Stimulated activated CD4-positive, alpha-beta T cell treated with anti-CD3 and anti-CD28 coated beads, Interleukin-15, amount 100 ng/mL, for 48 hours (primary cell): ENCODE data around the gene R3HCC1L.
"Not testable (repeated sequence)": the region's sequence is repeated elsewhere in the genome, so short reads cannot be mapped to it uniquely, and the experiment has no call there.

Experiments
- DNase-seq, 2 donors: peaks; one replicate each; pipeline ENCODE4 v3.0.0-alpha.2; 2020; ENCODE audit warnings: low read depth in 2 of 2

The R3HCC1L gene

DNA sequence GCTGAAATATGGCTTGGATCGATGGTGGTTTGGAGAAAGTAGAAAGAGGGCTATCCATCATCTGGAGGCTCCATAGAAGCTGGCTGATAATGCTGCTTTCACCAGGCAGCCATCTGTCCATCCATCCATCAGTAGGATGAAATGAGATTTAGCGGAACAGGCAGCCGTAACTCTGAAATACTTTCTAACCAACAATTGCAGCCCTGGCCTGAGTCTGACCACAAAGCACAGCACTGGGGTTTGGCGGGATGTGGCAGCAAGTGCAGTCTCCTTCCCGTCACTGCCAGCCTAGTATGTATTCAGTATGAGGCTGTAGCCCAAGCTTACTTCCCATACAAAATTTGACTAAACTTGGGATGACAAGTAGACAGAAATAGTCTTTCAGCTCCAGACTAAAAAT is 38.0 kb downstream of the R3HCC1L start:
- DNase-seq = no peak

DNA sequence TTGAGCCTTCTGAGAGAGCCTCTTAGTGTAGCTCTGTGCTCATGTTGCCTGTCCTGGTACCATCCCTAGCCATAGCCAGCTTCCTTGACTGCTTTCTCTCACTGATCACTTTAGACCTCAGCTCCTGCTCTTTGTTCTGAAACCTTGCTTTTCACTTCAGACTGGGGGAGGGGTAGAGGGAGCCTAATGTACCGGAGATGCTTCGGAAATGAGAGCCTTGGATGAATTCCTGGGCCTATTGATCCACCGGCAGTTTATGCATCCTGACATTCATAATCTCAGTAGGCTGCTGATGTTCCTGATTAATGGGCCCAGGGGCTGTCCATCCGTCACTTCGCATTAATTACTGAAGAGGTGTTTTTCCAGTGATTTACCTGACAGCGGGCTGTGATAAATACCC is 38.8 kb downstream of the R3HCC1L start:
- no peak for DNase-seq

DNA sequence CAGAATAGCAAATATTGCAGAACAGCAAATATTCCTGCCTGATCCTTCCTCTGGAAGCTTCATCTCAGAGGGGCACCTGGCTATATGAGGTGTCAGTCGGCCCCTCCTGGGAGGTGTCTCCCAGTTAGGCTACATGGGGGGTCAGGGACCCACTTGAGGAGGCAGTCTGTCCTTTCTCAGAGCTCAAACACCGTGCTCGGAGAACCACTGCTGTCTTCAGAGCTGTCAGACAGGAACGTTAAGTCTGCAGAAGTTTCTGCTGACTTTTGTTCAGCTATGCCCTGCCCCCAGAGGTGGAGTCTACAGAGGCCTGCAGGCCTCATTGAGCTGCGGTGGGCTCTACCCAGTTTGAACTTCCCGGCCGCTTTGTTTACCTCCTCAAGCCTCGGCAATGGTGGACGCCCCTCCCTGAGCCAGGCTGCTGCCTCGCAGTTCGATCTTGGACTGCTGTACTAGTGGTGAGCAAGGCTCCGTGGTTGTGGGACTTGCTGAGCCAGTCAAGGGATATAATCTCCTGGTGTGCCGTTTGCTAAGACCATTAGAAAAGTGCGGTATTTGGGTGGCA is 48.0 kb downstream of the R3HCC1L start:
- DNase-seq = not testable (repeated sequence)

DNA sequence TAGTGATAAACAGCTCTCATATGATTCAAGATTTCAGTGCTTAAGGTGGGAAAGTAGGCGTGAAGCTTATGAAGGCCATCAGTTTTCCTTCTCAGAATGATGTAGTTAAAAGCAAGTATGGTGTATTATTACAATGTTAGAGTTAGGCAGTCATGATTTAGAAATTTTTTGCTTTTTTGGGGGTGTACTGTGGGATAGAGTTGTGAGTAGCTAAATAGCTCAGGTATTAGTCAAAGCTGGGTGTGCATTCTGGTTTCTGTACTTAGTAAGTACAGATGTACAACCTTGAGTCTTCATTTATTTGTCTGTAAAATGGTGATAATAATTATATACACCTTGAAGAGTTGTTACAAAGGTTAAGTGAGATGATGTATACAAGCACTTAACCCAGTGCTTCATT is 52.2 kb downstream of the R3HCC1L start:
- no peak for DNase-seq

DNA sequence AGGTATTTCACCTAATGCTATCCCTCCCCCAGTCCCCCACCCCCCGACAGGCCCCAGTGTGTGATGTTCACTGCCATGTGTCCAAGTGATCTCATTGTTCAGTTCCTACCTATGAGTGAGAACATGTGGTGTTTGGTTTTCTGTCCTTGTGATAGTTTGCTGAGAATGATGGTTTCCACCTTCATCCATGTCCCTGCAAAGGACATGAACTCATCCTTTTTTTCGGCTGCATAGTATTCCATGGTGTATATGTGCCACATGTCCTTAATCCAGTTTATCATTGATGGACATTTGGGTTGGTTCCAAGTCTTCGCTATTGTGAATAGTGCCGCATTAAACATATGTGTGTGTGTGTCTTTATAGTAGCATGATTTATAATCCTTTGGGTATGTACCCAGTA is 56.3 kb downstream of the R3HCC1L start:
- not testable (repeated sequence) for DNase-seq

DNA sequence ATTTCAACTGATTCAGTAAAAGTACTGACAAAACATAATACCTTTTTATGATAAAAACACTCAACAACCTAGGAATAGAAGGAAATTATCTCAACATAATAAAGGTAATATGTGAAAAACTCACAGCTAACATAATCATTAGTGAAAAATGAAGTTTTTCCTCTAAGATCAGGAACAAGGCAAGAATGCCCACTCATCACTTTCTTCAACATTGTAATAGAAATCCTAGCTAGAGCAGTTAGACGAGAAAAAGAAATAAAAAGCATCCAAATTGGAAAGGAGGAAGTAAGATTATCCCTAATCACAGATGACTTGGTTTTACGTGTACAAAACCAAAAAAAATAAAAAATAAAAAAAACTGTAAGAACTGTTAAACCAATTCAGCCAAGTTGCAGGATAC is 58.6 kb downstream of the R3HCC1L start:
- DNase-seq = no peak

- DNase-seq = no peak
Measured at GRCh38 chr10:98194633-98195032, 60.2 kb downstream of the R3HCC1L start.

GRCh38 chr10:98195120-98195519 is 60.7 kb downstream of the R3HCC1L start:
- no peak for DNase-seq

DNA sequence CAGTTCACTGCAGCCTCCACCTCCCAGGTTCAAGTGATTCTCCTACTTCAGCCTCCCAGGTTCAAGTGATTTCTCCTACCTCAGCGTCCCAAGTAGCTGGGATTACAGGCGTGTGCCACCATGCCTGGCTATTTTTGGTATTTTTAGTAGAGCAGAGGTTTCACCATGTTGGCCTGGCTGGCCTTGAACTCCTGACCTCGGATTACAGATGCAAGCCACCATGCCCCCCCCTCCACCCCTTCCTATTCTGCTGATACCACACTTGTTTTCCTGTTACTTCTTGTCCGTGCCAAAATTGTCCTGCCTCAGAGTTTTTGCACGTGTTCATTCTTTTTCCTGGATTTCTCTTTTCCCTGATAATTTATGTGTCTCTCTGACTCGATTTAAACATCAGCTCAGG is 62.5 kb downstream of the R3HCC1L start:
- DNase-seq = no peak

DNA sequence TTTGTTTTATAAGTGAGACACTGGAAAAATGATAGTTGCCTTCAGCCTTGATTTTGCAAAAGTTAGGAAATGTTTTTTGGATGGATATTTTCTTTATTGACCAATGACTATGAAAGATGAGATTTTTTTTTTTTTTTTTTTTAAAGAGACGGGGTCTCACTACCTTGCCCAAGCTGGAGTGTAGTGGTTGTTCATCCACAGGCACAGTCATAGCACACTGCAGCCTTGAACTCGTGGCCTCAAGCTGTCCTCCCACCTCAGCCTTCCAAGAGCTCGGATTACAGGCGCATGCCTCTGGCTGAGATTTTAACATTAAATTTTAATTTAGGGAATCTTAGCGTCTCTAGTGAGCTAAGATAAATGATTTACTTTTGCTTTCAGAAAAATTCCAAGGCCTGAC is 67.3 kb downstream of the R3HCC1L start:
- no peak for DNase-seq

DNA sequence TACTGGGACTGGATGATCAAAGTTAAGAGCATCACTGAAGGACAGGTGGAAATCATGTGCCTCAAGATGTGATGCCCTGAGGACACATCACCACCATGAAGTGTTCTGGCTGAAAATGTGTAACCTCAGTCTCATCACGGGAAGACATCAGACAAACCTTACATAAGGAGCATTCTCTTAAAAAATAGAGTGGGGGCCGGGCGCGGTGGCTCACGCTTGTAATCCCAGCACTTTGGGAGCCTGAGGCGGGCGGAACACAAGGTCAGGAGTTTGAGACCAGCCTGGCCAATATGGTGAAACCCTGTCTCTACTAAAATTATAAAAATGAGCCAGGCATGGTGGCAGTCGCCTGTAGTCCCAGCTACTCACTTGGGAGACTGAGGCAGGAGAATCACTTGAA is 67.9 kb downstream of the R3HCC1L start:
- DNase-seq = no peak

DNA sequence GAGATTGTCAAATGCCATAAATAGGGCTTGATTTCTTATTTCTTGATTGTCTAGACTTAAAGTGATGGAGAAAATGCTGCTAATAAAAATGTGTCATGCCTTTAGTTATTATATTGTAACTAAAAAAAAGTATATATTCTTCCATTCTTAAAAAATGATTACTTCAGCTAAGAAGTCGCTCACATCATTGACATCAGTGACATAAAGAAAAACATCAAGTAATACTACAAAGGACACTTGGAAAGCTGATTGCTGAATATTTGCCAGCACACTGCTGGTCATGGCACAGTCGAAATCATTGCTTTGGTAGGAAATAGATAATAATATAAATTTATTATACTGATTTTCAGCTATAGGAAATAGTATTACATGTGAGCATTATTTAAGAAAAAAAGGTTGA is 70.9 kb downstream of the R3HCC1L start:
- no peak for DNase-seq

DNA sequence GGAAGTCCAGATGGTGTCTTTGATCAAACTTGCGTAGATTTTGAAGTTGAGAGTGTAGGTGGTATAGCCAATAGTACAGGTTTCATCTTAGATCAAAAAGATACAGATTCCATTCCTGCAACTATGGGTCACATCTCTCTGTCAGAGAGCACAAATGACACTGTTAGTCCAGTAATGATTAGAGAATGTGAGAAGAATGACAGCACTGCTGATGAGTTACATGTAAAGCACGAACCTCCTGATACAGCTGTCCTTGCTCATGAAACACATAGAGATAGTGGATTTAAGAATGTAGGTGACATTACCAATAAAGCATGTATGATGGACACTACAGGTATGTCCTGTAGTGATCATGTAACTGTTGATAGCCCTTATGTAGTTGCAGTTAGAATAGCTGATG is 74.5 kb downstream of the R3HCC1L start:
- no peak for DNase-seq

DNA sequence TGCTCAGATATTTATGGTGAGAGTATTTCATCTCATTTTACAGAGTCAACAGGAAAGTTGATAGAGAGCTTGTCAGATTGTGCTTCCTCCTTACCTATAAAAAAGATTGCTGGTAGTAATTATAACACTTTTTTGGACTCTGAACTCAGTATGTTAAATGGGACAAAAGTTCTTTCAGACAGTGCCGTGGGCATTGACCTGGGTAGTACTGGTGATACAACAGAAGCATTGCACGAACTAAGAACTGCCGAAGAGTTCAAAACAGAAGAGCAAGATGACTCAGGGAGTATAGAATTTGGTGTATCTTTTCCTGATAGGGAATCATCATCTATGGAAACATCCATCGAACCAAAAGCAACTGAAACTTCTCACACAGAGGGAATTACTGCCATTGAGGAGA is 75.0 kb downstream of the R3HCC1L start:
- DNase-seq = no peak

GRCh38 chr10:98212196-98212595 is 77.7 kb downstream of the R3HCC1L start:
- DNase-seq = no peak

DNA sequence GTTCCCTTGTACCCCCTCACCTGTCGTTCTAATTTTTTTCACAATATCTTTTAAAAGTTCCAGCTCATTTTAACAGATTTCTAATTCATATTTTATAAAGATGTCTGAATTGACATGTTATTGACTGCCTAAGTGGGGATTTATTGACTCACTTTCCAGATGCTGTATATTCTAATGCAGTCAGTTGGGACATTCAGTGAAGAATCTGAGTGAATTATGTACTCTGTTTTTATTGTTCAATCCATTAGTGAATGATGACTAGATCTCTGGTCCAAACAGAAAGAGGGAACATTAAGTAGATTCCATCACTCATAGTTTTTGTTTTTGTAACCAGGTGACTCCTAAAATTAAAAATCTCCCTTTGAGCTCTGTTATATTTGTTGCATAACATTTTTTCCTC is 79.3 kb downstream of the R3HCC1L start:
- no peak for DNase-seq

DNA sequence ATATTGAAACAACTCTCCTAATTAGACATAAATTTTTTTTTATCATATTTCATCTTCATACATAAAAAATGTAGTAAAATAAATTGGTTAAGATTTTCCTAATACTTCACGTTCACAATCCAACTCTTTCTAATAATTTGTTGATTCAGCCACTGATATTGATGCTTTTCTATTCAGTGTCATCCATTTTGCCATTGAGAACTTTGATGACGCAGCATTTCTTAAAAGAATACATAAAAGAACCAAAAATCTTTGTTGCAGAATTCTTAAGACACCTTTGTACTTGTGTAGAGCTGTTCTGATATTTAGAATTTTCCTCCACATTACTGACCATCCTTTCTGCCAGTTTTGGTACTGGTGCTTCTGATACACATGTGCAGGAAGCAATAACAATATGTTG is 80.9 kb downstream of the R3HCC1L start:
- no peak for DNase-seq

DNA sequence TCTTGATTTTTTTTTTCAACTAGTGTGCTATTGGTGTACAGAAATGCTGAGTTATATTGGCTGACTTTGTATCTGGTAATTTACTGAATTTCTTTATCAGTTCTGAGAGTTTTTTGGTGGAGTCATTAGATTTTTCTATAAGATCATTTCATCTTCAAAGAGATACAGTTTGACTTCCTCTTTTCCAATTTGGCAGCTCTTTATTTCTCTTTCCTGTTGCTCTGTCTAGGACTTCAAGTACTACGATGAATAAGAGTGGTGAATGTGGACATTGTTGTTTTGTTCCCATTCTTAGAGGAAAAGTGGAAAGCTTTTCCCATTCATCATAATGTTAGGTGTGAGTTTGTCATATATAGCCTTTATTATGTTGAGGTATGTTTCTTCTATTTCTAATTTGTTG is 83.3 kb downstream of the R3HCC1L start:
- DNase-seq = no peak

GRCh38 chr10:98223874-98224273 is 89.4 kb downstream of the R3HCC1L start:
- DNase-seq = no peak

DNA sequence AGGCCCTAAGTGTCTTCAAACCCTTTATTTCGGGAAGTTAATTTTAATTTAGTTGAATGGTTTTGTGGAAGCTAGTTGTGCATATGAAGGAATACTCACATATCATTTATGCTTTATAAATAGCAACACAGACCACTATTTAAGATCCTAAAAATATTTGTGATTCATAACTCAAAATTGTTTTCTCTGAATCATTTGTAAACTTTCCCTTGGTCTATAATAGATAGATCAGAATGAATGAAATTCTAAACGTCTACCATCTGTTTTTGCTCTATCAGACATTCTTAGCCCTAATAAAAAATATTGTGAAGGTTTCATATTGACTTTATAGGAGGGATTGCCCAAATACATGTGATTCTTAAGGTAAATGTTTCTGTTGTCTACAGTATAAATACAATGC is 90.1 kb downstream of the R3HCC1L start:
- no peak for DNase-seq

DNA sequence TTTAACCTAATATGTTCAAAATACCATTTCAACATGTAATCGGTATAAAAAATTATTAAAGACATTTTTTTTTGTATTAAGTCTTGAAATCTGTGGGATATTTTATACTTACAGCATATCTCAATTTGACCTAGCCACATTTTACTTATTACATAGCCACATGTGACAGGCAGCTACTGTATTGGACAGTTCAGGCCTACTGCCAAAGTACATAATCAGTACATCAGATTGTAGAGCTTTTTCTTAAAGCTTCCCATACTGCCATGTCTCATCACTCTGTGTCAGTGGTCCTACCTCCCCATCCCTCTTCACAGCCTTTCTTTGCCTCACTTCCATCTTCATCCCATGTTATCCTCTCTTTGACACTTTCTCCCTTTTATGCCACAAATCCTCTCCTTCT is 90.5 kb downstream of the R3HCC1L start:
- DNase-seq = no peak

GRCh38 chr10:98226508-98227144 is 92.2 kb downstream of the R3HCC1L start:
- no peak for DNase-seq

GRCh38 chr10:98227713-98228112 is 93.3 kb downstream of the R3HCC1L start:
- not testable (repeated sequence) for DNase-seq

DNA sequence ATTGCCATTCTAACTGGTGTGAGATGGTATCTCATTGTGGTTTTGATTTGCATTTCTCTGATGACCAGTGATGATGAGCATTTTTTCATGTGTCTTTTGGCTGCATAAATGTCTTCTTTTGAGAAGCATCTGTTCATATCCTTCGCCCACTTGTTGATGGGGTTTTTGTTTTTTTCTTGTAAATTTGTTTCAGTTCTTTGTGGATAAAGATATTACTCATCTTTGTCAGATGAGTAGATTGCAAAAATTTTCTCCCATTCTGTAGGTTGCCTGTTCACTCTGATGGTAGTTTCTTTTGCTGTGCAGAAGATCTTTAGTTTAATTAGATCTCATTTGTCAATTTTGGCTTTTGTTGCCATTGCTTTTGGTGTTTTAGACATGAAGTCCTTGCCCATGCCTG is 93.8 kb downstream of the R3HCC1L start:
- not testable (repeated sequence) for DNase-seq
